NCI-H1694 treated with DMSO at 0.1 percent for 48 hours (cell line): ENCODE data around the gene ENKD1.
"Not testable (repeated sequence)": the region's sequence is repeated elsewhere in the genome, so short reads cannot be mapped to it uniquely, and the experiment has no call there.

ENCODE experiments used
- DNase-seq: peaks from one replicate; lab custom pipeline; 2025; lab: John Stamatoyannopoulos, UW

ENKD1 gene

GRCh38 chr16:67666559-67667452 lies at the start of gene ENKD1, which contains the start of gene C16orf86:
Gene ENKD1, minus strand, starts transcription at chr16:67666750. Its CDS starts 308 bp downstream, at chr16:67666442.
Gene C16orf86, plus strand, starts transcription at chr16:67666814. Its CDS starts 157 bp downstream, at chr16:67666971.
- peak; percentile 50 for DNase-seq

GRCh38 chr16:67716097-67716496 lies 49.5 kb upstream of the ENKD1 start:
- no peak for DNase-seq

DNA sequence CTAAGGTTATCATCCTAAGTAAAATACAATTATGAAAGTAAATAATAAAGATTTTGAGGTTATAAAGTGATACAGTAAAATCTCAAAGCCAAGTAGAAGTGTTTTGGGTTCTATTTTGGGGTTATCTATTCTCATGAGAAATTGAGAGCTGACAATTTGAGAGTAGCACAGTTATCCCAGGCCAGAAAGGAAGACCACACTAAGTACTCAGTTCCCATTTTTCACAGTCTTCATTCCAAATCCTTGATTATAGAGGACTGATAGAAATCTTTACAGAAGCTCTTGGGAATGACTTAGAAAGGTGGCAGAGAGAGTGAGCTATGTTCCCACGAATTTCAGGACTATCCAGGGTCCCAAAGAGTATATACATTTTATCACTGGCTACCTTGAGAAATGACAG lies 48.0 kb upstream of the ENKD1 start:
- DNase-seq = no peak

- DNase-seq = no peak
Measured at GRCh38 chr16:67713647-67714273, 47.2 kb upstream of the ENKD1 start.

DNA sequence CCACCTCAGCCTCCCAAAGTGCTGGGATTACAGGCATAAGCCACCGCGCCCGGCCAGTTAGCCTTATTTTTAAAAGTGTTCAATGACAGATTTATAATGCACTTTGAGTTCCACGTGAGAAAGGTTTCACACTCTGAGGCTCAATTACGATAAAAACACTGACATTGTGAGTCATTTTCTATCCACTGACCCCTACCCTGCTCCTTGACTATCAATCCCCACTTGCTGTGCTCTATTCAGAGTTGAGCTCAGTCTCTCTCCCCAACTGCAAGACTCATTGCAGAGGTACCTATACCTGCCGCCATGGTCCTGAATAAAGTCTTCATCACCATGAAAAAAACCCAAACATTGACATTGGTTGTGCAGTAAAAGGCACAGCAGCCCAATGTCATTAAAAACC lies 44.1 kb upstream of the ENKD1 start:
- DNase-seq = no peak

- no peak for DNase-seq
Measured at GRCh38 chr16:67709050-67709449, 42.5 kb upstream of the ENKD1 start.

GRCh38 chr16:67708368-67708771 lies 41.8 kb upstream of the ENKD1 start:
- no peak for DNase-seq

DNA sequence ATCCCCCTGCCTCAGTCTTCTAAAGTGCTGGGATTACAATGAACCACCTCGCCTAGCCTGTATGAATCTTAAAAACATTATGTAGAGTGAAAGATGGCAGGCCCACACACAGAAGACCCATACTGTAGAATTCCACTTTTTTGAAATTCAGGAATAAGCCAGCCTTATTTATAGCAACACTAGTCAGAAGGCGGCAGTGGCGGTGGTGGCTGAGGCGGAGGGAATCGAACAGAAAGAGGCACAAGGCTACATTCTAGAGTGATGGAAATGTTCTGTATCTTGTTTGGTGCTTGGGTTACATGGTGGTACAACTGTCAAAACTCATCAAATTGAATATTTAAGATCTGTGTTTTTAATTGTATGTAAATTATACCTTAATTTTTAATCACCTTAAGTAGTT lies 41.2 kb upstream of the ENKD1 start:
- DNase-seq = no peak

GRCh38 chr16:67707210-67707609 lies 40.7 kb upstream of the ENKD1 start:
- DNase-seq = no peak

DNA sequence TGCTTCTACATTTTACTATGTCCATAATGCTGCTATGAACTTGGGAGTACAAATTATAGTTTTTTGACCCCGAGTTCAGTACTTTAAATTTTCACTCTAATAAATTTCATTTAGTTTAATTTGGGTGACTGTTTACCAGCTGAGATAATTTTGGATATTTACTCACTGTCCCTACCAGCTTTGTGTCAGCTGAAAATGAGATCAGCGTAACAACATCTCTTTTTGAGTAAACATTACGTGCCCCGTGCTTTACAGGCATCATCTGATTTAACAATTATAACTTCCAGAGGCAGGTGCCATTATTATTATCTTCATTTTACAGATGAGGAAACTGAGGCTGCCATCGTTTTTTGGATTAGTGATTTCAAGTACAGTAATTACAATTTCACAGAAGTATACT lies 37.6 kb upstream of the ENKD1 start:
- DNase-seq = no peak

DNA sequence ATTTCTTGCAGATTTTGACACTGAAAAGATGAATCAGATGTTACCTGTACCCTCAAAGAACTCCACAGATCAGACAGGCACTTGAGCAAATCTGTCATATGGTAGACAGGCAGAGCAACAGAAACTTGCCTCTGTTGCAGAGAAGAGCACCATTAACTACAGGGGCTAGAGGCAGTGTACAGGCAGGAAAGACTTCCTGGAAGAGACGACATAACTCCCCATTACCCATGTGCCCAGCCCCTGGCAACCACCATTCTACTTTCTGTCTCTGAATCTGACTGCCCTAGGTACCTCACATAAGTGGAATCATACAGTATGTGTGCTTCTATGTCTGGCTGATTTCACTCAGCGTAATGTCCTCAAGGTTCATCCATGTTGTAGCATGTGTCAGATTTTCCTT lies 37.1 kb upstream of the ENKD1 start:
- no peak for DNase-seq

- DNase-seq = no peak
Measured at GRCh38 chr16:67702130-67702529, 35.6 kb upstream of the ENKD1 start.

GRCh38 chr16:67701420-67701819 lies 34.9 kb upstream of the ENKD1 start:
- no peak for DNase-seq

- no peak for DNase-seq
Measured at GRCh38 chr16:67699265-67699664, 32.7 kb upstream of the ENKD1 start.

GRCh38 chr16:67697422-67698185 lies 31.1 kb upstream of the ENKD1 start:
- peak; percentile 2 for DNase-seq

DNA sequence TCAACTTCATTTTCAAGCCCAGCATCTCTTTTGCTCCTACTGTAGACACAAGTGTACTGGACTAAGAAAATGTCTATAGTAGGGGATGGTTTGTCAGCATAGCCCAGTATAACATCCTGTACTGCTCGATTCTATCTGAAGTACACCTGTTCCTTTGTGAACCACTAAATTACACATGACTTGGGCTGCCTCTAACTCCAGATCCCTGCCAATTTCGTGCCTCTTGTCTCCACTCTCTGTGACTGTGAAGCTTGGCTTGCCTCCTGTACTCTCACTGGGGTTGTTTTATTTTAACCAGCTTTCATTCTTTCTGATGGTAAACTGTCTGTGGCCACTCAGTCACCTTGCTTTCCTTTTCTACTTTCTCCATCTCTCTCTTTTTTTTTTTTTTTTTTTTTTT lies 28.1 kb upstream of the ENKD1 start:
- DNase-seq = no peak

GRCh38 chr16:67693517-67694285 lies 27.2 kb upstream of the ENKD1 start:
- DNase-seq = not testable (repeated sequence)

DNA sequence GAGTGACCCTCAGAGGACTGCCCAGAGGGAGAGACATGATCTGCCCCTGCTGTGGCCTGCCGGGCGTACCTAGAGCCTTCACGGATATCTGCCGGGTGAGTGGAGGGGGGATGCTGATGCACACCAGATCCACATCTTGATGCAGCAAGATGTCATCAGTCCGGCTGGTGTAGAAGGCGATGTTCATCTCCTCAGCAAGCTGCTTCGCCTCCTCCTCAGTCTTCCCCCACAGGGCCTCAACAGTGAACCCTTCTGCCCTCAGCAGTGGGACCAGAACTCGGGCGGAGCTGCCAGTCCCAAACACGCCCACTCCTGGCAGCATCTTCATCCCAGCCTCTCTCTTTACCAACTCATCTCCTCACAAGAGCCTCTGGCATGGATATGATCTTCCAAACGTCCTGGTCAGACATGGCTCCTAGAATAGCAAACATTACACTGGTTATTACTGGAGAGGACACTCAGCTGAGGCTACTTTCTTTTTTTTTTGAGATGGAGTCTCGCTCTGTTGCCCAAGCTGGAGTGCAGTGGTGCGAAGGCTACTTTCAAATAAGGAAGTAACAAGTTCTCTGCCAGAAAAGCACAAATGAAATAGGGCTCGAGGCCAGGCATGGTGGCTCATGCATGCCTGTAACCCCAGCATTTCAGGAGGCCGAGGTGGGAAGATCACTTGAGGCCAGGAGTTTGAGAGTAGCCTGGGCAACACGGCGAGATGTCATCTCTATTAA lies 19.0 kb upstream of the ENKD1 start:
- no peak for DNase-seq

DNA sequence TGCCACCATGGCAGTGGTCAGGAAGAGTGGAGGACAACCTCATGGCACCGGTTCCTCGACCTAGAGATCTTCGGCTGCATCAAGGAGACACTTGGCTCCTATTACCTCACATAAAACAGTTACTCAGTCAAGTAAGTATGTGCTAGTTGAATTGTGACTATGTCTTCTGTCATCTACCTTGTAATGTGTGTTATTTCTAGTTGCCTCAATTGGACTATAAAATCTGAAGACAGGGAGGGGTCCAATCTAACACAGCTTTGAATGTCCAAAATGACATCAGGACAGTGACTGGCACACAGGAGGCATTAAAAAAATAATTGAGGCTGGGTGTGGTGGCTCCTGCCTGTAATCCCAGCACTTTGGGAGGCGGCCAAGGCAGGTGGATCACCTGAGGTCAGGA lies 17.2 kb upstream of the ENKD1 start:
- DNase-seq = no peak

DNA sequence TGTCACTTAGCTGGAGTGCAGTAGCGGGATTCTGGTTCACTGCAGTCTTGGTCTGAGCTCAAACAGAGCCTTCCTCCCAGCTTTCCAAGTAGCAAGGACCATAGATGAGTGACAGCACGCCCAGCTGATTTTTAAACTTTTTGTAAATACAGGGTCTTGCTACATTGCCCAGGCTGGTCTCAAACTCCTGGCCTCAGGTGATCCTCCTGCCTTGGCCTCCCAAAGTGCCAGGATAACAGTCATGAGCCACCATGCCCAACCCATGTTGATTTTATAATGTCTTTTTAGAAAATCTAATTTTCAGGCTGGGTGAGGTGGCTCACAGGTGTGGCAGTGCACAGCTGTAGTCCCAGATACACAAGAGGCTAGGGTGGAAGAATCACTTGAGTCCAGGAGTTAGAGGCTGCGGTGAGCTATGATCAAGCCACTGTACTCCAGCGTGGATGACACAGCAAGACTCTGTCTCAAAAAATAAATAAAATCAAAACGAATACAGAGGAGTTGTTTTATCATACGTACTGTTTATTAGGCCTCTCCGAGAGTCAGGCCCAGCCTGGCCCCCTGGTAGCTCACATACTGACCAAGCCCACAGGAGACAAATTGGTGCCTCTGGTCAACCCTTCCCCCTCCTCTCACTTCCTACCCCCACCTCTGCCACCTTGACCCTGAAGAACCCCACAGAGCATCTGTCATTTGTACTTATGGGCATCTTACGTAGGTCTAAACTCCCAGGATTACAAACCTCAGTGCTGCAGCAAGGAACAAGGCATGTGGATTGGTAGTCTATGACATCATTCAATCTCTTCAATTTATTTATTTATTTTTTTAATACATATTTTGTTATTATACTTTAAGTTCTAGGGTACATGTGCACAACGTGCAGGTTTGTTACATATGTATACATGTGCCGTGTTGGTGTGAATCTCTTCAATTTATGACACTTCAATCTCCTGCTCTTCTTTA lies 13.7 kb upstream of the ENKD1 start:
- DNase-seq = no peak
